Measurements from ENCODE around the gene DTNB.

DNA sequence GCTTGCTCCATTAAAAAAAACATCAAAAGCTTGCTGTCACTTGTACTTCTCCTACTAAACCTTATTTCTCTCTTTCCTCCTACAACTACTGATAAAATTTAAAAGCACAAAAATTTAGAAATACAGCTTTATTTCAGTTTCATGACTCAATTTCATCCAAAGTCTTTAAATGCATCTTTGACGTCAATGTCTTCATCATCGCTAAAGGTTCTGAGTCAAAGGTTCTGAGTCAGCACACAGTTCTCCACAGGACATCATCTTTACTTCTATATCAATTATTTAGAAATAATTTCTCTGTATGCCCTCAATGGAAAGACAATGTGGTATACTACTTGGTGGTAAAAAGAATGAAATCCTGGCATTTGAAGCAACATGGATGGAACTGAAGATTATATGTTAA, 167.8 kb downstream of the DTNB start:
- TF ChIP-seq CTCF (IDR thresholded peaks at IDR 0.05) (no peak), POLR2AphosphoS5 (IDR thresholded peaks at IDR 0.05; ENCODE audit: low read depth, low read length) (no peak), RFX5 (IDR thresholded peaks at IDR 0.05; ENCODE audit: low read length) (no peak), YY1 (IDR thresholded peaks at IDR 0.05; ENCODE audit: low read depth) (no peak), FOSL2 (IDR thresholded peaks at IDR 0.05; ENCODE audit: borderline replicate concordance, low read depth) (no peak), SMC3 (IDR thresholded peaks at IDR 0.05; ENCODE audit: low read depth, low read length) (no peak), SIN3A (IDR thresholded peaks at IDR 0.05; ENCODE audit: borderline replicate concordance, low read depth, low read length) (no peak), TEAD4 (IDR thresholded peaks at IDR 0.05; ENCODE audit: borderline replicate concordance, insufficient read depth) (no peak), EZH2phosphoT487 (IDR thresholded peaks at IDR 0.05; ENCODE audit: borderline replicate concordance, low read depth) (no peak), RCOR1 (IDR thresholded peaks at IDR 0.05; ENCODE audit: low read length) (no peak)
- TF ChIP-seq, protein P1, sequence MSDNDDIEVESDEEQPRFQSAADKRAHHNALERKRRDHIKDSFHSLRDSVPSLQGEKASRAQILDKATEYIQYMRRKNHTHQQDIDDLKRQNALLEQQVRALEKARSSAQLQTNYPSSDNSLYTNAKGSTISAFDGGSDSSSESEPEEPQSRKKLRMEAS (IDR thresholded peaks at IDR 0.05; ENCODE audit: low read depth), result no peak
- TF ChIP-seq, protein P2, sequence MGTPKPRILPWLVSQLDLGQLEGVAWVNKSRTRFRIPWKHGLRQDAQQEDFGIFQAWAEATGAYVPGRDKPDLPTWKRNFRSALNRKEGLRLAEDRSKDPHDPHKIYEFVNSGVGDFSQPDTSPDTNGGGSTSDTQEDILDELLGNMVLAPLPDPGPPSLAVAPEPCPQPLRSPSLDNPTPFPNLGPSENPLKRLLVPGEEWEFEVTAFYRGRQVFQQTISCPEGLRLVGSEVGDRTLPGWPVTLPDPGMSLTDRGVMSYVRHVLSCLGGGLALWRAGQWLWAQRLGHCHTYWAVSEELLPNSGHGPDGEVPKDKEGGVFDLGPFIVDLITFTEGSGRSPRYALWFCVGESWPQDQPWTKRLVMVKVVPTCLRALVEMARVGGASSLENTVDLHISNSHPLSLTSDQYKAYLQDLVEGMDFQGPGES (IDR thresholded peaks at IDR 0.05; ENCODE audit: low read depth, low read length), result no peak
- TF ChIP-seq, protein P3, sequence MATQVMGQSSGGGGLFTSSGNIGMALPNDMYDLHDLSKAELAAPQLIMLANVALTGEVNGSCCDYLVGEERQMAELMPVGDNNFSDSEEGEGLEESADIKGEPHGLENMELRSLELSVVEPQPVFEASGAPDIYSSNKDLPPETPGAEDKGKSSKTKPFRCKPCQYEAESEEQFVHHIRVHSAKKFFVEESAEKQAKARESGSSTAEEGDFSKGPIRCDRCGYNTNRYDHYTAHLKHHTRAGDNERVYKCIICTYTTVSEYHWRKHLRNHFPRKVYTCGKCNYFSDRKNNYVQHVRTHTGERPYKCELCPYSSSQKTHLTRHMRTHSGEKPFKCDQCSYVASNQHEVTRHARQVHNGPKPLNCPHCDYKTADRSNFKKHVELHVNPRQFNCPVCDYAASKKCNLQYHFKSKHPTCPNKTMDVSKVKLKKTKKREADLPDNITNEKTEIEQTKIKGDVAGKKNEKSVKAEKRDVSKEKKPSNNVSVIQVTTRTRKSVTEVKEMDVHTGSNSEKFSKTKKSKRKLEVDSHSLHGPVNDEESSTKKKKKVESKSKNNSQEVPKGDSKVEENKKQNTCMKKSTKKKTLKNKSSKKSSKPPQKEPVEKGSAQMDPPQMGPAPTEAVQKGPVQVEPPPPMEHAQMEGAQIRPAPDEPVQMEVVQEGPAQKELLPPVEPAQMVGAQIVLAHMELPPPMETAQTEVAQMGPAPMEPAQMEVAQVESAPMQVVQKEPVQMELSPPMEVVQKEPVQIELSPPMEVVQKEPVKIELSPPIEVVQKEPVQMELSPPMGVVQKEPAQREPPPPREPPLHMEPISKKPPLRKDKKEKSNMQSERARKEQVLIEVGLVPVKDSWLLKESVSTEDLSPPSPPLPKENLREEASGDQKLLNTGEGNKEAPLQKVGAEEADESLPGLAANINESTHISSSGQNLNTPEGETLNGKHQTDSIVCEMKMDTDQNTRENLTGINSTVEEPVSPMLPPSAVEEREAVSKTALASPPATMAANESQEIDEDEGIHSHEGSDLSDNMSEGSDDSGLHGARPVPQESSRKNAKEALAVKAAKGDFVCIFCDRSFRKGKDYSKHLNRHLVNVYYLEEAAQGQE (IDR thresholded peaks at IDR 0.05; ENCODE audit: low read depth, low read length), result no peak

Measured in SK-N-SH (cell line).